22Rv1 (cell line): Measurements from ENCODE around the gene NR1H2.

Source experiments
- H3K27ac ChIP-seq: fragments of 450-650 bp; 2 replicates; pipeline ENCODE4 v1.5.1; 2017
- CTCF ChIP-seq: fragments of 450-650 bp; IDR thresholded peaks from 2 replicates; pipeline ENCODE4 v1.5.1; 2017; ENCODE audit warnings: mild to moderate bottlenecking
- ZFX ChIP-seq: fragments of 450-650 bp; IDR thresholded peaks from 2 replicates; pipeline ENCODE4 v1.6.1; 2017; ENCODE audit warnings: antibody characterized with exemption, borderline replicate concordance

Gene NR1H2

GRCh38 chr19:50376166-50377050 lies at the start of gene NR1H2:
TSS of gene NR1H2 (plus strand) at chr19:50376457. CDS start at chr19:50377606, 1,149 bp downstream.
- peak within 1 kb of the TSS; percentile 96 for H3K27ac ChIP-seq
- TF ChIP-seq ZFX: no peak
- no peak for TF ChIP-seq CTCF

GRCh38 chr19:50327013-50327412 lies 49.2 kb upstream of the NR1H2 start:
- H3K27ac ChIP-seq: peak overlapping the region; percentile 64; the same call in 1 of the 2 replicates

GRCh38 chr19:50327461-50328223 lies 48.6 kb upstream of the NR1H2 start:
- TF ChIP-seq ZFX (no peak), CTCF (no peak)
- peak overlapping the region; percentile 80 for H3K27ac ChIP-seq

More at GRCh38 chr19:50327013-50327412, 49.2 kb upstream of the NR1H2 start:
- TF ChIP-seq ZFX (no peak), CTCF (no peak)

GRCh38 chr19:50328224-50328872 lies 47.9 kb upstream of the NR1H2 start:
- TF ChIP-seq ZFX (no peak), CTCF (peak; percentile 72)
- peak overlapping the region; percentile 80 for H3K27ac ChIP-seq

GRCh38 chr19:50328873-50329145 lies 47.4 kb upstream of the NR1H2 start:
- TF ChIP-seq ZFX (no peak), CTCF (peak; percentile 14; the same call in 1 of the 2 replicates)
- H3K27ac ChIP-seq: peak overlapping the region; percentile 80

GRCh38 chr19:50329146-50329925 lies 46.9 kb upstream of the NR1H2 start, which contains the start of gene KCNC3:
TSS of gene KCNC3 (minus strand) at chr19:50329377. CDS start at chr19:50329082, 295 bp downstream.
- TF ChIP-seq CTCF: no peak
- TF ChIP-seq ZFX: no peak
- H3K27ac ChIP-seq: peak within 1 kb of the TSS; percentile 95

- H3K27ac ChIP-seq: peak overlapping the region; percentile 95
These were observed 46.3 kb upstream of the NR1H2 start for GRCh38 chr19:50329926-50330294.
